ENCODE measurements around the gene TSPY3.
"Not testable (repeated sequence)": the region's sequence is repeated elsewhere in the genome, so short reads cannot be mapped to it uniquely, and the experiment has no call there.

TSPY3 gene

GRCh38 chrY:9398121-9398520 is at the start of gene TSPY3:
Gene TSPY3, plus strand, starts transcription at chrY:9398421. Its CDS starts 46 bp downstream, at chrY:9398467.
- DNase-seq = not testable (repeated sequence)

- DNase-seq = not testable (repeated sequence)
Observed at GRCh38 chrY:9357497-9357896, 40.7 kb upstream of the TSPY3 start, which contains the start of gene TSPY8. Gene TSPY8, plus strand, starts transcription at chrY:9357797. Its CDS starts 46 bp downstream, at chrY:9357843.

GRCh38 chrY:9396527-9396926 is 1.7 kb upstream of the TSPY3 start:
- not testable (repeated sequence) for DNase-seq

Data from NCI-H446 treated with DMSO at 0.1 percent for 48 hours (cell line).